Pulmonary artery endothelial cell (primary cell): Measurements from ENCODE around the gene KIAA1328. TPM values are rescaled to one million over a fixed set of nuclear protein-coding genes. Genes with fewer than 3 reads are reported as not detected.

Experiments
- DNase-seq: peaks from one replicate; pipeline ENCODE4 v3.0.0-alpha.2; 2011; ENCODE audit warnings: low read depth, low spot score
- total RNA-seq: library from RNA; depleted of rRNA; stranded (reverse); fragments of >200 nt; gene quantifications from 2 replicates; pipeline ENCODE4 v1.2.3, GENCODE V29; 2014

KIAA1328 gene
- total RNA-seq, 1 donor from 2014 or later = 4.4 TPM

DNA sequence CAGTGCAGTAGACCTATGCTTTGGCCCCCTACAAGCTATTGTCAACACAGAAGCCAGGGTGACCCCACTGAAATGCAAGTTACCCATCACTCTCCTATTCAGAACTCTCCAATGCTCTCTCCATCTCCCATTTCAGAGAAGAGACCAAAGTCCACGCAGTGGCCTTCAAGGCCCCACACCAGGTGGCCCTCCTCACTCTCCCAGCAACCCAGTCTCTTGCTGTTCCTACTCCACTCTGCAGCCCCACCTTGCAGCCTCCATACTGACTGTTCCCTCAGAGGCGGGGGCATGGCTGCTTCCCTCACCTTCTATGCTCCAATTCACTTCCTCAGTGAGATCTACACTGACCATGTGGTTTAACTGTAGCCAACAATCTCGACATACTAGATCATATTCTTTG lies 423.4 kb downstream of the KIAA1328 start:
- DNase-seq = no peak

DNA sequence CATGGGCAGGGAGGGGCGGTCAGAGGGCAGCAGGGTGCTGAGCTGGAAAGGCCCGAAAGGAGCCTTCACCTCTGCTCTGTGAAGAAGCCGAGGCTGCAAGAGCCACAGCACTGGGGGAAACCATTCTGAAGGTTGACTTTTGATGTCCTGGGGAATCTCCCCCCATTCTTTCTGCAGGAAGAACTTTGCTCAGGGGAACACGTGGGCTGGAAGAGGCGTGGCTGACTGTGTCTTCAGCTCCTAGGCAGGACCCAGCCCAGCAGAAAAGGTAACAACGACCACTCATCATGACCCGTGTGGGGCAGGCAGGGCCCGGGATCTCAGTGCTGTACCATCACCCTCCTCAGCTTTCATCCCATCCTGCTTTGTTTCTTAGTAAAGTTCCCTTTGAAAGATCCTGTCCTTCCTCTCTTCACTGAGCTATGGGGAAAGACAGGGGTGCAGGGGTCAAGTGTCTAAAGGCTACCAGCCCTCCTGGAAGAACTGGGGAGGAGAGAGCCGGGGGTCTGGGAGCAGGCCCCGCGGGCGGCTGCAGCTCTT lies 424.0 kb downstream of the KIAA1328 start:
- DNase-seq = no peak

DNA sequence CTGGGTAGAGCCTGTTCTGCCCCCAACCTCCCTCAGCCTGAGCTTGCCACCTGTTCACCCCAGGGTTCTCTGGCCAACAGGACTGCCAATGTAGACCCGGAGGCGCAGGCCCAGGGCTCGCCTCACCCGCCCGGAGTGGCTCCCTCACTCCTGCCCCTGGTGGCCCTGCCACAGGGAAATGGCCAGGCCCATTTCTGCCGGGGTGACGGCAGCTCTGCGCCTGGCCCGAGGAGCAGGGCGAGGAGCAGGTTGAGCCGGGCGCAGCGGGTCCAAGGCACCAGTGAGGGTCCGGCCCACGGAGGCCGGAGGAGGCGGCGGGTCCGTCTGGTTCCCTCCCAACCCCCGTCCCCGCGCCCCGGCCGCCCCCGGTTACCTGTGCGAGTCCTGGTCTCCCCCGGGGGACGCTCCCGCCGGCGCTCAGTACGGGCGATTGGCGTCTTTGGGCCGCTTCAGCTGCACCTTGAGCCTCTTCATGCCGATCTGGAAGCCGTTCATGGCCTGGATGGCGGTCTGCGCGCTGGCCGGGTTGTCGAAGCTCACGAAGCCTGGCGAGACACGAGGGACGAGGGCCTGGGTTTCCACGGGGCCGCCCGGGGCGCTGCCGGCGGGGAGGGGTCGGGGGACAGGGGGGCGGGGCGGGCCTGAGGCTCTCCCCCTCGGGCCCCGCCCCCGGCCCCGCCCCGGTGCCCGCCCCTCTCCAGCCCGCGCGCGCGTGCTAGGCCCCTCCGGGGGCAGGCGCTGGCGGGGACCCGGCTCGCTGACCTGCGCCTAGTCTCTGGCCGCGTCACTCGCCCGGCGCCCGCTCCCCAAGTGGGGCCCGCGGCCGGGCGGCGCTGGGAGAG lies 424.7 kb downstream of the KIAA1328 start:
- no peak for DNase-seq

DNA sequence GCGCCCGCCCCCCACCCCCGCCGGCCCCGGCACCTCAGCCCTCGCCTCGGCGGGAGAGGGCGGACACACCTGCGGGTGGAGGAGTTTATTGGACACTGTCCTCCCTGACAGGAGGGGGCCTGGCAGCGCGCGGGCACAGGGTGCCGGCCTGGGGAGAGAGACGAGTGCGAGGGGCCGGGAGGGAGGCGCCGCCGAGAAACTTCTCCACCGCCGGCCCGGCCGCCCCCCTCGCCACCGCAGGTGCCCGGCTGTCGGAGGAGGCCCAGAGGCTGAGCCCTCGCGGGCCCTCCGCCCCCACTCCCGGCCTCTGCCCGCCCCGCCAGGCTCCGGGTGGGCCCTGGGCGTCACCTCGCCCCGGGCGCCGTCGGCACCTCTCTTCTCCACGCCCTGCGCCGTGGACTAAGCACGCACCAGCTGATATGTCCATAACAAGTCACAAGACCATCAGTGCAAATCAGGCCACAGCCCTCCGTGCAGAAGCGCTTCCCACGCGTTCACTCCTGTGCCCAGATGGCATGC lies 425.4 kb downstream of the KIAA1328 start:
- DNase-seq = no peak

DNA sequence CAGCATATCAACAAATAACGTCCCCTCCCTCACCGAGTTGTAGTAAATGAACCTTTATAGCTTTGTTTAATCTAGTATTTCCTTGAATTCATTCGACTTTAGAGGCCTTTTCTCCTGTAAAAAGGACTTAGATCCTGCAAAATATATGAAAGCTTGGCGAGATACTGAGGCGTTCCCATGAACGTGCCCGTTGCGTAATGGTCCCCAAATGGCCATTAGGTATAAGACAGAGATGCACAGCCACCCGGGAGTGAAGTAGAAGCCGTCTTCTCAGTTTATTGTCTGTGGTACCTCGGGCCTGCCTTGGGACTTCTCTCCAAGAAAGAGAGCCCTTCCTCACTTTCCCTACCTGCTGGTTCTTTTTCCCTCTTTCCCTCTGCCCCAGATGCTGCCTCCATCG lies 426.0 kb downstream of the KIAA1328 start:
- no peak for DNase-seq

GRCh38 chr18:37258131-37258530 lies 429.2 kb downstream of the KIAA1328 start:
- no peak for DNase-seq

- no peak for DNase-seq
These were observed 429.9 kb downstream of the KIAA1328 start for GRCh38 chr18:37258819-37259218.

GRCh38 chr18:37259711-37260110 lies 430.8 kb downstream of the KIAA1328 start:
- DNase-seq = no peak

- DNase-seq = no peak
These were observed 431.6 kb downstream of the KIAA1328 start for GRCh38 chr18:37260367-37261093.

DNA sequence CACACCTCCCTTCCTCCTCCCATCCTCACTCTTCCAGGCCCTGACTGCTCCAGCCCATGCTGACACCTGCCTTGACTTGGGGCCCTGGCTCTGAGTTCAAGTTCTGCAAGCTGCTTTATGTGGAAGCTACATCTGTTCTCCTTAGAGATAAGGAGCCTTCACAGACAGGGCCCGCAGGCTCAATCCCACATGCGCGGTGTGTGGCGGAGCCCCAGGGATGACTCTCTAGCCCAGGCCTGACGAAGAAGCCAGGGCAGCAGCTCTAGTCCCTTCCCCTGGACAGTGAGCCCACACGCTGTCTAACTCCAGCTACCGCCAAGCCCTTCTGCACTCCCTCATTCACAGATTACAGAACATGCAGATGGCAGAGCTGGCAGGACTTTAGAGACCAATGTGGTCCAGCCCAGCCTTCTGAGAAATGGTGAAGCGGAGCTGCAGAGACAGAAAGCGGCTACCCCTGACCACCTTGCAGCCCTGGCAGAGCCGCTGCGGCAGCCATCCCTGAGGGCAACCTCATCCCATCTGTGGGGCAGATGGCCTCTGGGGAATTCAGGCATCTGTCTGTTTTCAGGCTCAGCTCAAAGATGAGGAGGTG lies 432.4 kb downstream of the KIAA1328 start:
- DNase-seq = no peak

DNA sequence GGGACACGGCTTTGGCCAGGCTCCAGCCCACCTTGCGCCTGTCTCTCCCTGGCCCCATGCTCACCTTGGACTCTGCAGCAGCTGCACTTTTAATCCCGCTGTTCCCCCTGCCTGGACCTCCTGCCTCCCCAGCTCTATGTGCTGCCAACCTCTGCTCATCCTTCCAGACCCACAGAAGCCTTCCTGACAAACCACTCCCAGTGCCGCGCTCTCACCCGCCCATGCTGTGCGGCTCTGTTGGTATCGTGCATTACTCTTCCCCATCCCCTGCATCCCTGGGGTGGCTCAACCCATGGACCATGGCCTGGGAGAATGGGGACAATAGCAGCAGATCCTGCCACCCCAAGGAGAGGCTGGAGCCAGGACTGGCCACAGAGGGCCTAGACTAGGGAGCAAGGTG lies 433.1 kb downstream of the KIAA1328 start:
- DNase-seq = no peak

DNA sequence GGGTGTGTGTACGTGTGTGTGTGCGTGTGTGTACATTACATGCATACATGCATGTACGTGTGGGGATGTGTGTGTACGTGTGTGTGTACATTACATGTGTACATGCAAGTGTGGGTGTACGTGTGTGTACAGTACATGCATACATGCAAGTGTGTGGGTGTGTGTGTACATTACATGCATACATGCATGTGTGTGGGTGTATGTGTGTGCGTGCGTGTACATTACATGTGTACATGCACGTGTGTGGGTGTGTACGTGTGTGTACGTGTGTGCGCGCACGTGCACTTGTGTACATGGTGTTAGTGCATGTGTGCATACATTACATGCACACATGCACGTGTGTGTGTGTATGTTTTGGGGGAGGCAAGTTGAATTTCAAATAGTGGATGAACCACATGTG lies 436.0 kb downstream of the KIAA1328 start:
- DNase-seq = no peak

- no peak for DNase-seq
These were observed 436.5 kb downstream of the KIAA1328 start for GRCh38 chr18:37265382-37265781.

DNA sequence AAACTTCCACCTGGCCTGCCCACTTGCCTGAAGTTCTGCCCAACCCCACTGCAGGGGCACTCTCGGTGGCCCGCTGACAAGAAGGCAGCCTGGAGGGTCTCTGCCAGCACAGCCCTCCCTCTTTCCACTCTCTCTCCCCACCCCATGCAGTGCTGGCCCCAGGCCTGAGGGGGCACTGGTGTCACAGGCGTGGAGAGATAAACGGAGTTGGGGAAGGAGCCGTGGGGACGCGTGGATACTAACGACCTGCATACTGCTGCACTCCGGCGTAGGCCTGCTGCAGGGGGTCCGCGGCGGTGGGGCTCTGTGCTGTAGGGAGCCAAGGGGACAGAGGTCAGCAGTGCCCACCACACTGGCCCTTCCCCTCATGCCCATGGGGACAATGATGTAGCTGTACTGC lies 437.4 kb downstream of the KIAA1328 start:
- DNase-seq = no peak

- DNase-seq = no peak
These were observed 441.2 kb downstream of the KIAA1328 start for GRCh38 chr18:37270038-37270665.

- DNase-seq = no peak
These were observed 441.7 kb downstream of the KIAA1328 start for GRCh38 chr18:37270666-37271052.

DNA sequence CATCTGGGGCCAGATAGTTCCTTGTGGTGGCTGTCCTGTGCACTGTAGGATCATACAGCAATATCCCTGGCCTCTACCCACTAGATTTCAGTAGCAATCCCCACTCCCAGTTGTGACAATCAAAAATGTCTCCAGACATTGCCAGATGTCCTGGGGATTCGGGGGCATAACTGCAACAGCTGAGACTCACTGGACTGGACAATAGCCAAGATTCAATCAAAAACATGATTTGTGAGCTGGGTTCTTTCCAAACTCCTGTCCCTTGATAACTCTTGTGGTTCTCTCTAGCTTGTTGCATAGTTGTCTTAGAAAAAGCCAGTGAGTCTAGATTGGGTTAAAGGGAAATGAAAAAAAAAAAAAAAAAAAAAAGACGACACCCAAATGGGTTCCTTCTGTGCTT lies 443.3 kb downstream of the KIAA1328 start:
- DNase-seq = no peak

DNA sequence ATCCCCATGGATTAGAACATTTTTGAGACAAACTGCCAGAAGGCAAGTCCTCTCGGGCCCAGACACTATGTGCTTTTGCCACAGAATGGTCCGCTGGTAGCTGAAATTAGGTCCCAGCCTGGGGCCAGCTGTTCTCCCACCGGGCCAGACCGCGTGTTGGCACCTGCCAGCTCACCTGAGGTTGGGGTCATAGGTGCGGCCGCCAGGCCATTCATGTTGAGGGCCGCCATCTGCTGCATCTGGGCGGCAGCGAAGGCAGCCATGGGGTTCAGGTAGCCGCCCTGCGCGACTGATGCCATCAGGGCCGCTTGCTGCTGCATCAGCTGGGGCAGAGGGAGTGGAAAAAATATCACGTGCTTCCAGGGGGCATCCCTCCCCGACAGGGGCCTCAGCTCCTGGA lies 443.9 kb downstream of the KIAA1328 start:
- DNase-seq = no peak

- DNase-seq = no peak
These were observed 445.6 kb downstream of the KIAA1328 start for GRCh38 chr18:37274309-37275236.

DNA sequence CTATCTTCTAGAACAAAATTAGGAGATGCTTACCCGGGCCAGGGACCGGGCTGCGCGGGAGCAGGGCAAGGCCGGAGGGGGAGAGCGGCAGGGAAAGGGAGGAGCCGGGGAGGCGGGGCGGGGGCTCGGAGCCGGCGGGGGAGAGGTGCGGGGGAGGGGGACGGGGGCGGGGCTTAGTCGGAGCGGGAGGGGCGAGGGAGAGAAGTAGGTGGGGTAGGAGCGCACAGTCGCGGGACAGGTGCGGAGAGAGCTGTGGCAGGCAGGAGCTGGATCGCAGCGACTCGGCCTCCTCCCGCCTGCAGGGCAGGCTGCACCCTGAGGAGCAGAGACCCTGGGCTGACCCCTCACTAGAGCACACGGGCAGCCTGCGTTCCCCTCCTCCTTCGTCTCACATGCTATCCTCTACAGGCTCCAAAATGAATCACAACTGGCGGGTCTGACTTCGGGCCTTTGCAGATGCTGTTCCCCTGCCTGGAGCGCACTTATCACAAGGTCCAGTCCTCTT lies 446.4 kb downstream of the KIAA1328 start:
- DNase-seq = no peak
